Measurements from ENCODE around the gene PRKN.

Gene PRKN

GRCh38 chr6:162090734-162091133 is 636.8 kb downstream of the PRKN start:
- DNase-seq = no peak

DNA sequence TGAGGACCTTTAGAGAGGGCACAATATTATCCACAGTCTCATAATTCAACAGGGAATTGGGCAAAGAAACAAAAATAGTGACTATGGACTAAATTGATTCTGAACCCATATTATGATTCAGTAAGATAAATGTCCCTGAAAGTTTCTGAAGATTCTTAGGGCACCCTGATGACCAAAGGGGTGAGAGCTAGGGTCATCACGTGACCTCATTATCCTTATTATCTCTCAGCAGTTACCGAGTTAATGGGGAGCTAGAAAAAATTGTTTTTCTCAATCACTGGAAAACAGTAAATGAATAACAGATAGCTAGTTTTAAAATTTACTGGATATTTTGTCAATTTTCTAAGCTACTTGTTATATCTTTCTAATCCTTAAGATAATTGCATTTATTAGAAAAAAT is 639.5 kb downstream of the PRKN start:
- no peak for DNase-seq

GRCh38 chr6:162085561-162085960 is 642.0 kb downstream of the PRKN start:
- no peak for DNase-seq

- no peak for DNase-seq
These were observed 645.0 kb downstream of the PRKN start for GRCh38 chr6:162082520-162082919.

- no peak for DNase-seq
These were observed 648.9 kb downstream of the PRKN start for GRCh38 chr6:162078667-162079066.

- no peak for DNase-seq
These were observed 649.4 kb downstream of the PRKN start for GRCh38 chr6:162078126-162078525.

GRCh38 chr6:162076816-162077215 is 650.8 kb downstream of the PRKN start:
- no peak for DNase-seq

GRCh38 chr6:162074641-162075275 is 652.8 kb downstream of the PRKN start:
- DNase-seq = no peak

- DNase-seq = no peak
These were observed 656.9 kb downstream of the PRKN start for GRCh38 chr6:162070639-162071038.

DNA sequence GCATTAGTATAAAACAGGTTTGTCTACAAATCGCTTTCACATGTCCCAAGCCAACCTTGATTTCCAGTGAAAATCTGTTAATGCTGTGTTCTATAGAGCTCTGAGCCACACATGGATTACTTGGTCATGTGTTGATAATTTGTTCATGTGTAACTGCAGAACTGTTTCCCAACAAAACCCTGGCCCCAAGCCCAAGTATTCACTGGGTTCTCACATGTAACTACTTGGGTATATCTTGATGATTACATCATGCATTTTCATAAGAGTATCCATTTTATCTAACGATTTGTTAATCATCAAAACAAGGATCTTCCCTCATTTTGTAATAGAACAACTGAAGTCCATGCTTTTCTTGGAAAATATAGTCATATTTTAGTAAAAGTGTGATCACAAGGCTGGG is 657.6 kb downstream of the PRKN start:
- DNase-seq = no peak

DNA sequence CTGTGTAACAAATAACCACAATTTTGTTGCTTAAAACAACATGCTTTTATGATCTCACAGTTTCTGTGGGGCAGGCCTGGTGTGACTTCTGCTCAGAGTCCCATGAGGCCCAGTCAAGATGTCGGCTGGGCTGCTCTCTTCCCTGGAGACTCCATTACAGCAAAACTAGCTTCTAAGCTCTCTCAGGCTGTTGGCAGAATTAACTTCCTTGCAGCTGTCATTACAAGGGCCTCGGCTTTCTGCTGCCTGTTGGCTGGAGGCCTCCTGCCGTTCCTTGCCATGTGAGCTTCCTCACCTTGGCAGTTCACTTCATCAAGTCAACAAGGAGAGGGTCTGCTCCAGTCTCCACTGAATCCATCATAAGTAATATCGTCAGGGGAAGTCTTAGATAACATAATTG is 659.2 kb downstream of the PRKN start:
- no peak for DNase-seq

GRCh38 chr6:162063666-162064065 is 663.9 kb downstream of the PRKN start:
- DNase-seq = no peak

DNA sequence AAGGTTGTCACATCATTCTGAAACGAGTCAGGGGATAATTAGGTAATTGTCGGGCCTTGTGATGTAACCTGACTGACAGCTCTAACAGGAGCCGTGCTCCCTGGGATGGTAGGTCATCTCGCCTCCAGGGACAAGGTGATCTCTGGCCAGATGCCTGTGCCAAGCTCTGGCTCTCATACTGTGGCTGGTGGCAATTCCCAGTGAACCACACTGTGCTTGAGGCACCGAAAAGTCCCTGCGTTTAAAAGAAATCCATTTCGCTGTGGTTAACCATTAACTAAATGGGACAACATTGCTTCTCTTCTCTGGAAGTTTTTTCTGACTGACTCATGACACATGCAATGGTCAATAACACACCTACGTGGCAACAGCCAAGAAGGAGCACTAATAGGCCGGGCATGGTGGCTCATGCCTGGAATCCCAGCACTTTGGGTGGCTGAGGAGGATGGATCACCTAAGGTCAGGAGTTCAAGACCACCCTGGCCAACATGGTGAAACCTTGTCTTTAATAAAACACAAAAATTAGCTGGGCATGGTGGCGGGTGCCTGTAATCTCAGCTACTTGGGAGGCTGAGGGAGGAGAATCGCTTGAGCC is 669.2 kb downstream of the PRKN start:
- DNase-seq = peak; percentile 8

DNA sequence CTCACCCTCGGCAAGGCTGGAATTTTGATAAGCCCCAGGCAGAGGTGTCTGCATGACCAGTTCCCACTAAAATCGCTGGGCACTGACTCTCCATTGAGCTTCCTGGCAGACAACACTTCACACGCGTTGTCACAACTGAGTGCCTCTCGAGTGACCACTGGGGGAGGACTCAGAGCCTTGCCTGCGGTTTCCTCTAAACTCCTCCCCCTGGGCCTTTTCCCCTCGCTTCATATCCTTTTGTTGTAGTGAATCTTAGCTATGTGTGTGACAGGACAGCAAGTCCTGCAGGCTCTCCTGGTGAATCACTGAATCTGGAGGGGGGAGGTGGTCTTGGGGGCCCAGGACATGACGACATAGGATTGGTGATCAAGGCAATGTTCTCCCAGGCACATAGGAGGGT is 670.8 kb downstream of the PRKN start:
- no peak for DNase-seq

DNA sequence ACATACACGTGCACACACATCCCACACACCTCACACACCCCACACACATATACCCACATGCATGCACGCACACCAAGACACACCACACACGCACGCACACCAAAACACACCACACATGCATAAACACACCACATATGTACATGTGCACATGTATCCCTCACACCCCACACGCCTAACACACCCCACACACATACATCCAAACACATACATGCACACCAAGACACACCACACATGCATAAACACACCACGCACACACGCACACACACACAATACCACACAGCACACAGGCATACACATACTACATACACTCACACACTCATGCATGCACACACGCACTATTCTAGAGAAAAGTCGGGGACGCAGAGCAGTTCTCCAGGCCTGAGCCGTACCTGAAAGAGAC is 671.5 kb downstream of the PRKN start:
- DNase-seq = no peak

DNA sequence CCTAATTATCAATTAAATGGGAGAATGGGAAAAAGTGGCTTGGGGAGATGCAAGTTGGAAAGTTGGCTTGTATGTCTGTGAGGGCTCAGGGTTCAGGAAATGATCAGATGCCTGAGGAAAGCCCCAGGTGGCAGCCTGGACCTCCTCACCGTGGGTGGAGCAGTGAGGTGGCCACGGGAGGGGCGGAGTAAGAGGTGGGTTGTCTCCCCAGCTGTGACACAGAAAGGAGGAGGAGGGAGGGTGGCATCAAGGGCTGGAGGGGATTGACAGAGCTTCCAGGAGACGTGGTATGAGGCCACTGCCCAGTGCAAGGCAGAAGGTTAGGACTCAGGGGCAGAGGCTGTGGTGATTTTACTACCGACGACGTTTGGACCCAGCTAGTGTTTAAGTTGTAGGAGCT is 672.2 kb downstream of the PRKN start:
- DNase-seq = no peak

DNA sequence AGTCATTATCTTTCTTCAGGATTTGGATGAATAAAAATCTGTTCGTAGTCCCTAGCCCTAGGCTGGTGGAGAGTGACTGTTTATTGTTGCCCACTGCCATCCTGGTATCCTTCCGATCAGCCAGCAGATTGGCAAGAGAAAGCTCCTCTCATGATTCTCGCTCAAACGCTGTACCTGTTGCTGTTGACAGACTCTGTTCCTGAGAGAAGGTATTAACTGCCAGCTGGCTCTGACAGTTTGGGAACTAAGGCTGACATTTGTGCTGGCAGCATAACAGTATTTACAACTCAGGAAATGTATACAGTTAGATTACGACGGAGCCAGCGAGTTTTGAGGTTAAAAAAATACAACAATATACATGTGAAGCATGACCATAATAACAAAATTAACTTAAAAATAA is 674.5 kb downstream of the PRKN start:
- DNase-seq = no peak

DNA sequence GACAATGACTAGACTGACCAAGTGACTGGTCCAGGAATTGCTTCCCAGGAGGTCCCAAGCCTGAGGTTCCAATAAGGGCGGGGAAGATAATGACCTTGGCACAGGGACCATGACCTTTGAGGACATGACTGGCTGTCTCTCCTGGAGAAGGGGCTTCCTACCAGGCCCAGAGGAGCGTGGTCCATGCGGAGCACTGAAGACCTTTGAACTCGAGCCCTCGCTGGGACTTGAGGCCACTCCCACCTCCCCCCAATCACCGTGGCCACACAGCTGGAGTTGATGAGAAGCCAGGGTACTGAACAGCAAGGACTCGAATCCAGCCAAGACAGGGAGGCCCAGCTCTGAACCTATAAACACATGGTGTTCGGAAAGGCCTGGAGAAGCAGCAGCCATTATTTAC is 677.0 kb downstream of the PRKN start:
- DNase-seq = no peak

GRCh38 chr6:162046324-162046723 is 681.2 kb downstream of the PRKN start:
- no peak for DNase-seq

DNA sequence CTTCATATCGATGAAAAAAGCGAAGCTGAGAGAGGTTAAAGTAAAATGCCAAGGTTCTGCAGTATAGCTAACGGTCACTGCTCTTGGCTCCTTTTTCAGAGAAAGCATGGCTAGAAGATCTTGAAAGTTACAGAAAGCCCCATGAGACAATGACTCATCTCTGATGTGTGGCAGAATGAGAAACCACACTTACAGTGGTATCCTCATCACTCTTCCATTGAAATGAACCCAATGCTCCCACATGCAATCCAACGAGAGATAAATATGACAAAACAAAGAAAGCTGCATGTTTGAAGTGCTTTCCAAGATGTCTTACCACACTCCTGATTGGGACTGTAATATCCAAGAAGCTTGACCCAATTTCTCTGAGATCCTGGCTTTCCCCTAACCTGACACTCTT is 694.9 kb downstream of the PRKN start:
- no peak for DNase-seq

DNA sequence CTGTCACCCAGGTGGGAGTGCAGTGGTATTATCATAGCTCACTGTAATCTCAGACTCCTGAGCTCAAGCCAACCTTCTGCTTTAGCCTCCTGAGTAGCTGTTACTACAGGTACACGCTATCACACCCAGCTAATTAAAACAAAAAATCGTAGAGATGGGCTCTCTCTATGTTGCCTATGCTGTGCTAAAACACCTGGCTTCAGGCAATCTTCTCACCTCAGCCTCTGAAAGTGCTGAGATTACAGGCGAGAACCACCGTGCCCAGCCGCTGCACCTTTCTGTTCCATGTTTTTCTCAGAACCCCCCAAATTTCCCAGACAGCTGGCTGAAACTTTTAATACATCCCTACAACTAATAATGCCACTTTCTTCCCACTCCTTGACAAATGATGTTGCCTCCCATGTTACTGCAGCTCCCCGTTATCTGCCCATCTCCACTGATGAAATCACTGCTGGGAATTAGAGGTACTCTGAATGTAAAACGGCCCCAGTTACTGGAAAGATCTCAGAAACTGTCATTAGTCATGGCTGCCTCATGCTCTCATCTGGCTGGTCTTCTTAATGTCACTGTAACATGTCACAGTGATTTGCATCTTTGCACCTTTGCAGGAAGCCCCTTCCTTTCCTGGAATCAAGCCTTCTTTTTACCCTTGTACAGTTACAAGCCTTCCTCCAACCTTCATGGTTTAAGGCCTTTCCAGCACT is 697.5 kb downstream of the PRKN start:
- no peak for DNase-seq

DNA sequence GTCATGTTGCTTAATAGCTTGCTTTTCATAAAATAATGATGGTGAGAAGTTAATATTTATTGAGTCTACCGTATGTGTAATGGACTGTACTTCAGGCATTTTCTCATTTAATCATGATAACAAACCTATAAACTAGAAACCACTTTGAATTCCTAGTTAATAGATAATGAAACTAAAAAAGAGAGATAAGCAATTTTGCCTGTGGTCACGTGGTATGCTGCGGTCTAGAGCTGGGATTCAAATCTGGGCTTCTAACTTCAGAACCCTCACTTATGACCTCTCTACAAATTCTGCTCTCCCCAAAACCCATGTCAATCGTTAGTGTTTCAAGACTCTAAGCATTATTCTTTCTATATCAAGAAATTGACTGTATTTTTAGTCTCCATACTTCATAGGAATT is 700.7 kb downstream of the PRKN start:
- DNase-seq = no peak

DNA sequence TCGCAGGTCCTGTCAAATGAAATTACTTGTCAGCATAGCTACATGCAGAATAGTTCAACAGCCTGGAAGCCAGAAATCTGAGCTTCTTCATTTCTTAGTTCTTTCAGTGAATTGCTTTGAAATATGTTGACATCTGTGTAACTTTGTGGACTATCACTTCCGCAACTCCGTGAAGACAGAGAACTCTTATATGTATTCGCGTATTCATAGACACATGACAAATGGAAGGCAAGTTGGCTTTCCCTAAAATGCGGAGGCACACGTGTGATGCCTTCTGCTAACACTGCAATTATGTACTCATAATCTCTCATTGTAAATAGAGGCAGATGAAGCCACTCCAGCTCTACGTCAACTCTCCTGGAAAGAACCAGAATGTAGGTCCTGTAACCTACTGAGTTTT is 701.5 kb downstream of the PRKN start:
- DNase-seq = no peak

DNA sequence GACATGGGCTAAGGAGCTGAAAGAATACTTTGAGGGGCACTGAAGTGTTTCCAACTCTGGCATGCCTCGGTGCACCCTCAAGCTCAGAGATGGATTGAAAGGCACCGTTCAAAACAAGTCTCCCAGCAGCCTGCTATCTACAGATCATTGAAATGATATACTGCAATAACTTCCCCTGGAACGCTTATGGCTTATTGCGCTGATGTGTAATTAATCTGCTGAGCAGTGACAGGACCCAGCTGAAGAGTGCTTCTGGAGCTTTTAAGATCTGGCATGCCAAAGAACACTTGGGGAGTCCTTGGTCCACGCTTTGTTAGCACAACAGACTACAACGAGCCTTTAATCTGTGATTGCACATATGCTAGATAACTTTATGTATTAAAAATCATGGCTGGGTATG is 708.2 kb downstream of the PRKN start:
- no peak for DNase-seq

GRCh38 chr6:162017536-162017935 is 710.0 kb downstream of the PRKN start:
- DNase-seq = no peak
